Fibroblast of pulmonary artery (primary cell): ENCODE measurements around the gene TNFRSF25.
"Not testable (repeated sequence)": the region's sequence is repeated elsewhere in the genome, so short reads cannot be mapped to it uniquely, and the experiment has no call there.

Source experiments
- DNase-seq: peaks from one replicate; pipeline ENCODE4 v3.0.0-alpha.2; 2010; ENCODE audit warnings: low read depth
- H3K4me3 ChIP-seq: replicated peaks from 2 replicates; pipeline ENCODE4 v1.5.1; 2011; ENCODE audit warnings: low read depth, mild to moderate bottlenecking, control low read depth, low read length, moderate library complexity
- TF ChIP-seq, protein P1 (sequence below): IDR thresholded peaks from 2 replicates; pipeline ENCODE4 v1.5.1; 2011; ENCODE audit warnings: mild to moderate bottlenecking, control low read depth, low read length, inconsistent platforms; ENCODE audit errors: missing control alignments

Gene TNFRSF25

DNA sequence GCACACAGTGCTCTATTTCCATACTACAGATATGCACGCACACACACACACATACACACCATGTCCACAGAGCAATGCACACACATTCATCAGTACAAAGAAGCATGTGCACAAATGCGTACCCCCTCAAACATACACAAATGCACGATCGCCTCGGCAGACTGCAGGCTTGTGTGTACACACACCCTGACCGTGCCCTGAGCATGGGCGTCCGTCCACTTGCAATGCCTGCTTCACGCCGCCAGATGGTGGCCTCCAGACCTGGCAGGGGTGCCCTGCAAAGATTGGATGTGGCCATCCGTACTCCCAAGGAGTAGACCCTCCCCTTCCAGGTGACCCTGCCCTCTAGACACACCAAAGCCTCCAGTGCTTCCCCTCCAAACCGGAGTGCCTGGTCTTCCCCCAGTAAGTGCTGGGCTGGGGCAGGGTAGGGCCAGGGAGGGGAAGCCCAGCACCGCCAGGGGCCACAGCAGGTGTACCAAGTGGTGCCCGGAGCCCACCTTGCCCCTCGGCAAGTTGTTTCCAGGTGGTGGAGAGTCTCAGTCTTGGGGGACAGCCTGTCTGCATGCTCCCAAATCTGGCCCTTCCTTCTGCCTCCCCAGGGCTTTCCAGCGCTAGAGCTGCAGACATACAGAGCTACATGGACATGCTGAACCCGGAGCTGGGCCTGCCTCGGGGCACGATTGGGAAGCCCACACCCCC lies 20.8 kb downstream of the TNFRSF25 start:
- peak; percentile 54 for DNase-seq
- no peak overlapping the region for H3K4me3 ChIP-seq
- TF ChIP-seq, protein P1, sequence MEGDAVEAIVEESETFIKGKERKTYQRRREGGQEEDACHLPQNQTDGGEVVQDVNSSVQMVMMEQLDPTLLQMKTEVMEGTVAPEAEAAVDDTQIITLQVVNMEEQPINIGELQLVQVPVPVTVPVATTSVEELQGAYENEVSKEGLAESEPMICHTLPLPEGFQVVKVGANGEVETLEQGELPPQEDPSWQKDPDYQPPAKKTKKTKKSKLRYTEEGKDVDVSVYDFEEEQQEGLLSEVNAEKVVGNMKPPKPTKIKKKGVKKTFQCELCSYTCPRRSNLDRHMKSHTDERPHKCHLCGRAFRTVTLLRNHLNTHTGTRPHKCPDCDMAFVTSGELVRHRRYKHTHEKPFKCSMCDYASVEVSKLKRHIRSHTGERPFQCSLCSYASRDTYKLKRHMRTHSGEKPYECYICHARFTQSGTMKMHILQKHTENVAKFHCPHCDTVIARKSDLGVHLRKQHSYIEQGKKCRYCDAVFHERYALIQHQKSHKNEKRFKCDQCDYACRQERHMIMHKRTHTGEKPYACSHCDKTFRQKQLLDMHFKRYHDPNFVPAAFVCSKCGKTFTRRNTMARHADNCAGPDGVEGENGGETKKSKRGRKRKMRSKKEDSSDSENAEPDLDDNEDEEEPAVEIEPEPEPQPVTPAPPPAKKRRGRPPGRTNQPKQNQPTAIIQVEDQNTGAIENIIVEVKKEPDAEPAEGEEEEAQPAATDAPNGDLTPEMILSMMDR: peak; percentile 60

GRCh38 chr1:6444377-6444776 lies 21.6 kb downstream of the TNFRSF25 start:
- TF ChIP-seq, protein P1: no peak
- no peak for DNase-seq
- no peak overlapping the region for H3K4me3 ChIP-seq

- no peak for DNase-seq
- TF ChIP-seq, protein P1: no peak
- H3K4me3 ChIP-seq: no peak overlapping the region
Measured at GRCh38 chr1:6443339-6444115, 22.4 kb downstream of the TNFRSF25 start.

- TF ChIP-seq, protein P1: no peak
- no peak overlapping the region for H3K4me3 ChIP-seq
- no peak for DNase-seq
Measured at GRCh38 chr1:6441586-6441985, 24.4 kb downstream of the TNFRSF25 start.

DNA sequence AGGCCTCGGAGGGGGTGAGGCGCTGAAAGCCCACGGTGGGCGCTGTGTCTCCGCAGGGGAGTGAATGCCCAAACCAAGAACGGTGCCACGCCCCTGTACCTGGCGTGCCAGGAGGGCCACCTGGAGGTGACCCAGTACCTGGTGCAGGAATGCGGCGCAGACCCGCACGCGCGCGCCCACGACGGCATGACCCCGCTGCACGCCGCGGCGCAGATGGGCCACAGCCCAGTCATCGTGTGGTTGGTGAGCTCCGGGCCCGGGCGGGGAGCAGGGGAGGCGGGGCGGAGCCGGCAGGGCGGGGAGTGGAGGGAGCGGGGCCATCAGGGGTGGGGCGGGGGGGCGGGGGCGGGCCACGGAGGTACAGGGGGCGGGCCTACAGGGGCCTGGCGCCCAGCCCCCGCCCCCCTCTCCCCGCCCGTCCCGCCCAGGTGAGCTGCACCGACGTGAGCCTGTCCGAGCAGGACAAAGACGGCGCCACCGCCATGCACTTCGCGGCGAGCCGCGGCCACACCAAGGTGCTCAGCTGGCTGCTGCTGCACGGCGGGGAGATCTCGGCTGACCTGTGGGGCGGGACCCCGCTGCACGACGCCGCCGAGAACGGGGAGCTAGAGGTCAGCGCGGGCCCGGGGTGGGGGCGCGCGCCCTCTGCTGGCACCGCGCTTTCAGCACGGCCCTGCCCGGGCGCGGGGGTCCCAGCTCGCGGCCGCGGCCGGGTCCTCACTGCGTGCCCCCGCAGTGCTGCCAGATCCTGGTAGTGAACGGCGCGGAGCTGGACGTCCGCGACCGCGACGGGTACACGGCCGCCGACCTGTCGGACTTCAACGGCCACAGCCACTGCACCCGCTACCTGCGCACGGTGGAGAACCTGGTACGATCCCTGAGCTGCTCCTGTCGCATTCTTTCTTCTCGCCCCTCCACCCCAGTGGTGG lies 25.5 kb downstream of the TNFRSF25 start:
- H3K4me3 ChIP-seq: no peak overlapping the region
- TF ChIP-seq, protein P1: no peak
- no peak for DNase-seq

DNA sequence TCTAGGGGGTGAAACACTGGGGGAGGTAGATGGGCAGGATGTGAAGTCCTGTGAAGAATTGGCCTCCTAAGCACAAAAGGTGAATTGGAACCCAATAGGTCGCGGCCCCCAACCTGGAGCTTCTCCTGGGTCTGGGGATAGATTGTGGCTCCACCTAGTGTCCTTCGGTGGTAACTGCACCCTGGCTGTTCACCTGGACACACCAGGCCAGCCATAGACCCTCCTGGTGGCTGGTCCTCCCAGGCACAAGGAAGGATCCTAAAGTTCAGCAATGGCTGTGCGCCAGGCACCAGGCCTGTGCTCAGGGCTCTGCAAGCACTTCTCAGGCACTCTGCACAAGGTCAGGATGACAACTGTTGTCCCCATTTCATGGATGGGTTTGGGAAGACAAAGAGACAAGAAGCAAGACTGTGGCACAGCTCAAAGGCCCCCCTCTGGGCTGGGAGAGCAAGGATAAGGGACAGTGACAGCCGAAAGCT lies 27.9 kb downstream of the TNFRSF25 start:
- H3K4me3 ChIP-seq: no peak overlapping the region
- peak; percentile 57 for DNase-seq
- TF ChIP-seq, protein P1: peak; percentile 90

DNA sequence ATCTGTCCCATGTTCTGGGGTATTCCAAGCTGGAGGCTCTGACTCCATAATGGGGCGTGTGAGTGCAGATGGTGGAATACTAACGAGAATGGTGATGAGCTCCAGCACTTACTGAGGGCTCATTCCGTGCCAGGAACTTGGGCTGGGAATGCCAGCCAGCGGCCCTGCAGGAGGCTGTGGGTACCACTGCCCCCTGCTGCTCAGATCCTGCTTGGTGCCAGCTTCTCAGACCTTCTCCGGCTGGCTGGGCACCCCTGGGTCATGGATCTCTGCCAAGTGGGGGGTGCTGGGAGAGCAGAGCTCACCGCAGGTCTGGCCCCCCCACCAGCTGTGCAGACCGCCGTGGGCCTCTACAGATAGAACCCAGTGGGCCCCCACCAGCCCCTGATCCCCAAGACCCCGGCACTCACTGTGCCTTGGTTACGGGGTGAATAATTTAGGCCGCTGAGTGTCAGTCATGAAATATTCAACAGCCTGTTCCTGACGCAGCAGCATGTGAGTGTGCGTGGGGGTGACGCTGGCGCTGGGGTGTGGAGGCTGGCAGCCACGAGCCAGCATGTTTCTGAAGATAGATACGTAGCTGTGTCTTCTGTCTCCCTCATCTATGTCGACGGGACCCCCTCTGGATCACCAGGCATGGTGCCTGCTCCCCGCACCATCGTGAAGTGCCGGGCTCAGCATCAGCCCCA lies 28.8 kb downstream of the TNFRSF25 start:
- DNase-seq, H3K4me3 ChIP-seq: not testable (repeated sequence)

- not testable (repeated sequence) for DNase-seq, H3K4me3 ChIP-seq
Measured at GRCh38 chr1:6436277-6436676, 29.7 kb downstream of the TNFRSF25 start.
